WTC11 (cell line): ENCODE results near the gene DCBLD2. TPM values are rescaled to one million over a fixed set of nuclear protein-coding genes. Genes with fewer than 3 reads are reported as not detected.

Source experiments
- ATAC-seq: fragments of 200-7000 bp; cut with Tn5 transposase; 2 replicates; pipeline ENCODE4 v1.10.0; 2021; ENCODE audit warnings: mild to moderate bottlenecking, moderate library complexity
- CTCF ChIA-PET: fragments of 300-600 bp; sonication (Branson Sonifier 250); formaldehyde crosslinking; loops from one replicate; lab custom pipeline; 2021; ENCODE audit warnings: antibody characterized with exemption; lab: Charles Lee
- POLR2A ChIA-PET: fragments of 350-600 bp; sonication (Branson Sonifier 250); formaldehyde crosslinking; loops from one replicate; lab custom pipeline; 2021; ENCODE audit warnings: antibody characterized with exemption; lab: Charles Lee
- DNase-seq: peaks from one replicate; pipeline ENCODE4 v3.0.0; 2021; ENCODE audit warnings: low spot score
- H3K27ac Mint-ChIP-seq: 2 replicates; pipeline ENCODE4 v1.8.0; 2021; ENCODE audit warnings: mixed read lengths
- H3K27me3 Mint-ChIP-seq: 2 replicates; pipeline ENCODE4 v1.8.0; 2021; ENCODE audit warnings: low read depth, mild to moderate bottlenecking, moderate library complexity, mixed read lengths
- H3K36me3 Mint-ChIP-seq: 2 replicates; pipeline ENCODE4 v1.8.0; 2021; ENCODE audit warnings: mixed read lengths
- H3K4me1 Mint-ChIP-seq: 2 replicates; pipeline ENCODE4 v1.8.0; 2022; ENCODE audit warnings: mixed read lengths
- H3K4me3 Mint-ChIP-seq: 2 replicates; pipeline ENCODE4 v1.8.0; 2021; ENCODE audit warnings: mild to moderate bottlenecking, moderate library complexity, mixed read lengths
- H3K9me3 Mint-ChIP-seq: 2 replicates; pipeline ENCODE4 v1.8.0; 2021; ENCODE audit warnings: mixed read lengths
- ATF1 ChIP-seq: sonication (generic); formaldehyde crosslinking; IDR thresholded peaks from 2 replicates; pipeline ENCODE4 v1.8.1; 2023; ENCODE audit warnings: mild to moderate bottlenecking, moderate library complexity, missing genetic modification reagents
- HMGA2 ChIP-seq: fragments of 250-450 bp; sonication (Bioruptor Pico); IDR thresholded peaks from 2 replicates; pipeline ENCODE4 v1.4.0; 2021; ENCODE audit warnings: mild to moderate bottlenecking, moderate library complexity
- JAZF1 ChIP-seq: fragments of 250-450 bp; sonication (Bioruptor Pico); IDR thresholded peaks from 2 replicates; pipeline ENCODE4 v1.9.0; 2021; ENCODE audit warnings: moderate library complexity, mild to moderate bottlenecking, inconsistent platforms
- NFYB ChIP-seq: sonication (generic); formaldehyde crosslinking; conservative IDR thresholded peaks from 2 replicates; pipeline ENCODE4 v1.8.0; 2022; ENCODE audit warnings: low read depth, missing genetic modification reagents
- NR3C1 ChIP-seq: sonication (generic); formaldehyde crosslinking; conservative IDR thresholded peaks from 2 replicates; pipeline ENCODE4 v1.8.1; 2023; ENCODE audit warnings: low read depth, mild to moderate bottlenecking, missing genetic modification reagents
- RORB ChIP-seq: fragments of 250-450 bp; sonication (Bioruptor Pico); IDR thresholded peaks from 2 replicates; pipeline ENCODE4 v1.9.0; 2021; ENCODE audit warnings: mild to moderate bottlenecking
- ZNF396 ChIP-seq: fragments of 250-450 bp; sonication (Bioruptor Pico); IDR thresholded peaks from 2 replicates; pipeline ENCODE4 v1.8.0; 2021; ENCODE audit warnings: mild to moderate bottlenecking, moderate library complexity, borderline replicate concordance
- total RNA-seq: library from RNA; stranded (reverse); gene quantifications from 3 replicates; pipeline ENCODE4 v1.2.3, GENCODE V29; 2021
- TF ChIP-seq, protein P1 (sequence below): sonication (generic); formaldehyde crosslinking; IDR thresholded peaks from 2 replicates; pipeline ENCODE4 v1.8.1; 2022; ENCODE audit warnings: missing genetic modification reagents, borderline replicate concordance
- TF ChIP-seq, protein P2 (sequence below): sonication (generic); formaldehyde crosslinking; IDR thresholded peaks from 2 replicates; pipeline ENCODE4 v1.8.1; 2022; ENCODE audit warnings: mild to moderate bottlenecking, missing genetic modification reagents, moderate library complexity, borderline replicate concordance
- TF ChIP-seq, protein P3 (sequence below): fragments of 250-450 bp; sonication (Bioruptor Pico); IDR thresholded peaks from 2 replicates; pipeline ENCODE4 v2.1.2; 2022; ENCODE audit warnings: mild to moderate bottlenecking, moderate library complexity
- TF ChIP-seq, protein P4 (sequence below): sonication (generic); formaldehyde crosslinking; IDR thresholded peaks from 2 replicates; pipeline ENCODE4 v1.8.0; 2022; ENCODE audit warnings: mild to moderate bottlenecking, missing genetic modification reagents

The DCBLD2 gene
- total RNA-seq, 1 experiment from 2014 or later, result 47.9 TPM

DNA sequence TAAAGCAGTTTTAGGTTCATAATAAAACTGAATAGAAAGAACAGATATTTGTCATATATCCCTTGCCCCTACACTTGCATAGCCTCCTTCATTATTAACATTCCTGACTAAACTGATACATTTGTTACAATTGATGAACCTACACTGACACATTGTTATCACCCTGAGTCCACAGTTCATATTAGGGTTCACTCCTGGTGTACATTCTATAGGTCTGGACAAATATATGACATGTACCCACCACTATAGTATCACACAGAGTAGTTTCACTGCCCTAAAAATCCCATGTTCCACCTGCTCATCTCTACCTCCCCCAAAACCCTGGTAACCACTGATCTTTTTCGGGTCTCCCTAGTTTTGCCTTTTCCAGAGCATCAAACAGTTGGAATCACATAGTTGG lies 13.8 kb downstream of the DCBLD2 start:
- Mint-ChIP-seq H3K27ac (no peak overlapping the region), H3K4me1 (peaks cover 47% of the 10 kb centered on the region), H3K4me3 (no peak overlapping the region), H3K27me3 (no peaks in the 10 kb centered on the region), H3K36me3 (peaks cover 4% of the 10 kb centered on the region), H3K9me3 (peaks cover 4% of the 10 kb centered on the region; the same call in 1 of the 2 replicates)
- TF ChIP-seq ATF1 (CRISPR knock-in tag), result no peak
- TF ChIP-seq HMGA2 (CRISPR knock-in tag), result no peak
- TF ChIP-seq NR3C1 (CRISPR knock-in tag), result no peak
- ChIA-PET POLR2A (interaction anchor here (1.2 to 2.0 kb wide), 2 partner anchors 14 to 294 kb away, joined by 3 to 8 read pairs; partner anchors contain the start of genes CPOX and DCBLD2), CTCF (no interaction called here)
- no peak for DNase-seq
- no peak for ATAC-seq

DNA sequence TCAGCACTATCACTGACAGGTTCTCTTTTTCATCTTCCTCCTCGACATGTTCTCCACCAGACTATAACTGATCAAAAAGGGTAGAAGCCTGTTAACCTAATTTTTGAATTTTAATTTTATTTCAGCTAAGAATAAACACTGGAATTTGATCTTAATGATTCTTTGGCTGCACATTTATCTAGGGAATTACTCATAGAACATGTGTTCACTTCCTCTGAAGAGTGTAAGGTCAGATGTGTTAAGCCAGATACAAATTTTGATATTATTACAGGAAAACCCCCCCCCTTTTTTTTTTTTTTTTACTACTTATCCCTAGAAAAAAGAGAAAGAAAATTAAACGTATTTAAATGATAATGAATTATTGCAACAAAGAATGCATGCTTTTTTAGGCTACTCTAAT lies 15.0 kb downstream of the DCBLD2 start:
- TF ChIP-seq JAZF1 (CRISPR knock-in tag) (no peak), RORB (CRISPR knock-in tag) (no peak), NFYB (CRISPR knock-in tag) (no peak)
- TF ChIP-seq, protein P1, sequence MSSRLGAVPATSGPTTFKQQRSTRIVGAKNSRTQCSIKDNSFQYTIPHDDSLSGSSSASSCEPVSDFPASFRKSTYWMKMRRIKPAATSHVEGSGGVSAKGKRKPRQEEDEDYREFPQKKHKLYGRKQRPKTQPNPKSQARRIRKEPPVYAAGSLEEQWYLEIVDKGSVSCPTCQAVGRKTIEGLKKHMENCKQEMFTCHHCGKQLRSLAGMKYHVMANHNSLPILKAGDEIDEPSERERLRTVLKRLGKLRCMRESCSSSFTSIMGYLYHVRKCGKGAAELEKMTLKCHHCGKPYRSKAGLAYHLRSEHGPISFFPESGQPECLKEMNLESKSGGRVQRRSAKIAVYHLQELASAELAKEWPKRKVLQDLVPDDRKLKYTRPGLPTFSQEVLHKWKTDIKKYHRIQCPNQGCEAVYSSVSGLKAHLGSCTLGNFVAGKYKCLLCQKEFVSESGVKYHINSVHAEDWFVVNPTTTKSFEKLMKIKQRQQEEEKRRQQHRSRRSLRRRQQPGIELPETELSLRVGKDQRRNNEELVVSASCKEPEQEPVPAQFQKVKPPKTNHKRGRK (CRISPR knock-in tag), result no peak
- TF ChIP-seq, protein P2, sequence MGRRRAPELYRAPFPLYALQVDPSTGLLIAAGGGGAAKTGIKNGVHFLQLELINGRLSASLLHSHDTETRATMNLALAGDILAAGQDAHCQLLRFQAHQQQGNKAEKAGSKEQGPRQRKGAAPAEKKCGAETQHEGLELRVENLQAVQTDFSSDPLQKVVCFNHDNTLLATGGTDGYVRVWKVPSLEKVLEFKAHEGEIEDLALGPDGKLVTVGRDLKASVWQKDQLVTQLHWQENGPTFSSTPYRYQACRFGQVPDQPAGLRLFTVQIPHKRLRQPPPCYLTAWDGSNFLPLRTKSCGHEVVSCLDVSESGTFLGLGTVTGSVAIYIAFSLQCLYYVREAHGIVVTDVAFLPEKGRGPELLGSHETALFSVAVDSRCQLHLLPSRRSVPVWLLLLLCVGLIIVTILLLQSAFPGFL (CRISPR knock-in tag), result no peak
- TF ChIP-seq, protein P3, sequence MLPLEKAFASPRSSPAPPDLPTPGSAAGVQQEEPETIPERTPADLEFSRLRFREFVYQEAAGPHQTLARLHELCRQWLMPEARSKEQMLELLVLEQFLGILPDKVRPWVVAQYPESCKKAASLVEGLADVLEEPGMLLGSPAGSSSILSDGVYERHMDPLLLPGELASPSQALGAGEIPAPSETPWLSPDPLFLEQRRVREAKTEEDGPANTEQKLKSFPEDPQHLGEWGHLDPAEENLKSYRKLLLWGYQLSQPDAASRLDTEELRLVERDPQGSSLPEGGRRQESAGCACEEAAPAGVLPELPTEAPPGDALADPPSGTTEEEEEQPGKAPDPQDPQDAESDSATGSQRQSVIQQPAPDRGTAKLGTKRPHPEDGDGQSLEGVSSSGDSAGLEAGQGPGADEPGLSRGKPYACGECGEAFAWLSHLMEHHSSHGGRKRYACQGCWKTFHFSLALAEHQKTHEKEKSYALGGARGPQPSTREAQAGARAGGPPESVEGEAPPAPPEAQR (CRISPR knock-in tag), result no peak
- POLR2A ChIA-PET, result interaction anchor here (0.9 kb wide), 1 partner anchor 15 kb away, joined by 3 read pairs; the partner anchor contains the start of gene DCBLD2

DNA sequence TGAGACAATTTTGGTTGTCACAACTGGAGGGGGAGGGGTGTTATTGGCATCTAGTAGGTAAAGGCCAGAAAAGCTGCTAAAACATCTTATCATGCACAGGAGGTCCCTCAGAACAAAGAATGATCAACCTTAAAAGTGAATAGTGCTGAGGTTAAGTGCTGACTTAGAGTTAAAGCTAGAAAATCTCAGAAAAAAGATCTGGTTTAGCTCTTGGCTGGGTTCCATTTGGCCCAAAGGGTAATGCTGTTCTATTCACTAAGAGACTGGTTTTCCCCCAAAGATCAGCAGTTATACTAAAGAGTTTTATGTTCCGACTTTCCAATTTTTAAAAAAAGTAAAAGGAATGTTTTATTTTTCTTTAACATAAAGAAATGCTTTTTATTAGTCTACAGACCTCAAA lies 15.6 kb downstream of the DCBLD2 start:
- ATAC-seq (peak; percentile 44), DNase-seq (no peak)
- Mint-ChIP-seq H3K4me3 (0 out of 2 replicates have a peak overlapping the region, but pooled peaks have one; percentile 20), H3K27ac (peak overlapping the region; percentile 91), H3K4me1 (peaks cover 41% of the 10 kb centered on the region; the same call in 1 of the 2 replicates), H3K27me3 (no peaks in the 10 kb centered on the region), H3K36me3 (peaks cover 16% of the 10 kb centered on the region), H3K9me3 (peaks cover 7% of the 10 kb centered on the region; the same call in 1 of the 2 replicates)
- no peak for TF ChIP-seq ZNF396
- TF ChIP-seq, protein P4, sequence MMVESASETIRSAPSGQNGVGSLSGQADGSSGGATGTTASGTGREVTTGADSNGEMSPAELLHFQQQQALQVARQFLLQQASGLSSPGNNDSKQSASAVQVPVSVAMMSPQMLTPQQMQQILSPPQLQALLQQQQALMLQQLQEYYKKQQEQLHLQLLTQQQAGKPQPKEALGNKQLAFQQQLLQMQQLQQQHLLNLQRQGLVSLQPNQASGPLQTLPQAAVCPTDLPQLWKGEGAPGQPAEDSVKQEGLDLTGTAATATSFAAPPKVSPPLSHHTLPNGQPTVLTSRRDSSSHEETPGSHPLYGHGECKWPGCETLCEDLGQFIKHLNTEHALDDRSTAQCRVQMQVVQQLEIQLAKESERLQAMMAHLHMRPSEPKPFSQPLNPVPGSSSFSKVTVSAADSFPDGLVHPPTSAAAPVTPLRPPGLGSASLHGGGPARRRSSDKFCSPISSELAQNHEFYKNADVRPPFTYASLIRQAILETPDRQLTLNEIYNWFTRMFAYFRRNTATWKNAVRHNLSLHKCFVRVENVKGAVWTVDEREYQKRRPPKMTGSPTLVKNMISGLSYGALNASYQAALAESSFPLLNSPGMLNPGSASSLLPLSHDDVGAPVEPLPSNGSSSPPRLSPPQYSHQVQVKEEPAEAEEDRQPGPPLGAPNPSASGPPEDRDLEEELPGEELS (CRISPR knock-in tag), result no peak
- TF ChIP-seq, protein P2 (CRISPR knock-in tag), result no peak
- POLR2A ChIA-PET, result interaction anchor here (0.9 kb wide), 1 partner anchor 16 kb away, joined by 3 read pairs; the partner anchor contains the start of gene DCBLD2
- CTCF ChIA-PET, result interaction anchor here (1.3 kb wide), 1 partner anchor 16 kb away, joined by 10 read pairs; the partner anchor contains the start of gene DCBLD2

More for the DNA sequence above, 15.0 kb downstream of the DCBLD2 start:
- no peaks in the 10 kb centered on the region for H3K27me3 Mint-ChIP-seq
- DNase-seq (no peak), ATAC-seq (no peak)
- 0 out of 2 replicates have a peak overlapping the region, but pooled peaks have one; percentile 0 for H3K4me3 Mint-ChIP-seq
- peaks cover 7% of the 10 kb centered on the region; the same call in 1 of the 2 replicates for H3K9me3 Mint-ChIP-seq
- H3K36me3 Mint-ChIP-seq, result peaks cover 11% of the 10 kb centered on the region
- peaks cover 41% of the 10 kb centered on the region; the same call in 1 of the 2 replicates for H3K4me1 Mint-ChIP-seq
- CTCF ChIA-PET, result interaction anchor here (1.3 kb wide), 1 partner anchor 15 kb away, joined by 10 read pairs; the partner anchor contains the start of gene DCBLD2
- peak overlapping the region; percentile 14 for H3K27ac Mint-ChIP-seq
